ENCODE data around the gene MICALL1. TPM values are rescaled to one million over a fixed set of nuclear protein-coding genes. Genes with fewer than 3 reads are reported as not detected.

Gene MICALL1, protein sequence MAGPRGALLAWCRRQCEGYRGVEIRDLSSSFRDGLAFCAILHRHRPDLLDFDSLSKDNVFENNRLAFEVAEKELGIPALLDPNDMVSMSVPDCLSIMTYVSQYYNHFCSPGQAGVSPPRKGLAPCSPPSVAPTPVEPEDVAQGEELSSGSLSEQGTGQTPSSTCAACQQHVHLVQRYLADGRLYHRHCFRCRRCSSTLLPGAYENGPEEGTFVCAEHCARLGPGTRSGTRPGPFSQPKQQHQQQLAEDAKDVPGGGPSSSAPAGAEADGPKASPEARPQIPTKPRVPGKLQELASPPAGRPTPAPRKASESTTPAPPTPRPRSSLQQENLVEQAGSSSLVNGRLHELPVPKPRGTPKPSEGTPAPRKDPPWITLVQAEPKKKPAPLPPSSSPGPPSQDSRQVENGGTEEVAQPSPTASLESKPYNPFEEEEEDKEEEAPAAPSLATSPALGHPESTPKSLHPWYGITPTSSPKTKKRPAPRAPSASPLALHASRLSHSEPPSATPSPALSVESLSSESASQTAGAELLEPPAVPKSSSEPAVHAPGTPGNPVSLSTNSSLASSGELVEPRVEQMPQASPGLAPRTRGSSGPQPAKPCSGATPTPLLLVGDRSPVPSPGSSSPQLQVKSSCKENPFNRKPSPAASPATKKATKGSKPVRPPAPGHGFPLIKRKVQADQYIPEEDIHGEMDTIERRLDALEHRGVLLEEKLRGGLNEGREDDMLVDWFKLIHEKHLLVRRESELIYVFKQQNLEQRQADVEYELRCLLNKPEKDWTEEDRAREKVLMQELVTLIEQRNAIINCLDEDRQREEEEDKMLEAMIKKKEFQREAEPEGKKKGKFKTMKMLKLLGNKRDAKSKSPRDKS
- total RNA-seq = 43.9 TPM

DNA sequence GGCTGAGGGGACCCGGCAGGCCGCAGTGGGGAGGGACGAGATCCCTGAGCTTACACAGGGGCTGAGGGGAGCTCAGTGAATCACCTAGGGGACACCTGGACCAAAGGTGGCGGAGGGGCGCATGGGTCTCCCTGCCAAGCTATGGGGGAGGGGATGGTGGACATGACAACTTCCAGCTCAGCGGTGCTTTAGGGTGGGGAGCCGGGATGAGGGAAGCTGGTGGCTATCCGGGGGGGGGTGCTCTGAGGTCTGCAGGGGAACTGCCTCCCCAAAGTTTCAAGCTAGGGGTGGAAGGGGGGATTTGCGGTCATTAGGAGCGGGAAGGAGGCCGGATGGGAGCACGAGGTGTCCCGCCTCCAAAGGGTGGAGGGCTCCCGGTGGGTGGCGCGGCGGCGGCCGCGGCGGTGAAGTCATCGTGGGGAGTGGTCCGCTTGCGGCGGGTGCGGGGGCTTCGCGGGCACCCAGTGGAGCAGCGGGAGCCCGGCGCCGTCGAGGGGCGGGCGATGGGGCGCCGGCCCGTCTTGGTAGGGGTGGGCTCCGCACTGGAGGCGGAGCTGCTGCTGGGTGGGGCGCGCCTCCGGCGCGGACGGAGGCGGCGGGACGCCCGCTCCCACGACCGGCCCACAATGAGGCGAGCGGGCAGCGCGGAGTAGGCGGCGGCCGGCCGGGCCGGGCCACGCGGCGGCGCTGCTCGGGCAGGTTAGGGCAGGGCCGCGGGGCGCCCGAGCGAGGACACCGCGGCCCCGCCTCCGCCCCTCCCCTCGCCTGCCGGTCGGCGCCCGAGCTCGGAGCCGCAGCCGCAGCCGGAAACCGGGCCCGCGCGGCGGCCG, at the start of gene MICALL1:
Gene MICALL1 (plus strand): TSS at position 764 of the 830 bp plus-strand sequence. CDS start 126 bp downstream, outside the sequence.
- TF ChIP-seq, protein P1, sequence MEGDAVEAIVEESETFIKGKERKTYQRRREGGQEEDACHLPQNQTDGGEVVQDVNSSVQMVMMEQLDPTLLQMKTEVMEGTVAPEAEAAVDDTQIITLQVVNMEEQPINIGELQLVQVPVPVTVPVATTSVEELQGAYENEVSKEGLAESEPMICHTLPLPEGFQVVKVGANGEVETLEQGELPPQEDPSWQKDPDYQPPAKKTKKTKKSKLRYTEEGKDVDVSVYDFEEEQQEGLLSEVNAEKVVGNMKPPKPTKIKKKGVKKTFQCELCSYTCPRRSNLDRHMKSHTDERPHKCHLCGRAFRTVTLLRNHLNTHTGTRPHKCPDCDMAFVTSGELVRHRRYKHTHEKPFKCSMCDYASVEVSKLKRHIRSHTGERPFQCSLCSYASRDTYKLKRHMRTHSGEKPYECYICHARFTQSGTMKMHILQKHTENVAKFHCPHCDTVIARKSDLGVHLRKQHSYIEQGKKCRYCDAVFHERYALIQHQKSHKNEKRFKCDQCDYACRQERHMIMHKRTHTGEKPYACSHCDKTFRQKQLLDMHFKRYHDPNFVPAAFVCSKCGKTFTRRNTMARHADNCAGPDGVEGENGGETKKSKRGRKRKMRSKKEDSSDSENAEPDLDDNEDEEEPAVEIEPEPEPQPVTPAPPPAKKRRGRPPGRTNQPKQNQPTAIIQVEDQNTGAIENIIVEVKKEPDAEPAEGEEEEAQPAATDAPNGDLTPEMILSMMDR (IDR thresholded peaks at IDR 0.05) = peak in 1 of 3 experiments; percentile 39
- intact Hi-C loops (cut with DNase I) = loop anchor here (1.0 to 2.0 kb wide), 3 partner anchors 28 to 61 kb away; partner anchors contain the start of genes ANKRD54, C22orf23 and POLR2F
- peak in 1 of 2 donors; percentile 84 for DNase-seq (ENCODE audit: low spot score in 2 of 2)

DNA sequence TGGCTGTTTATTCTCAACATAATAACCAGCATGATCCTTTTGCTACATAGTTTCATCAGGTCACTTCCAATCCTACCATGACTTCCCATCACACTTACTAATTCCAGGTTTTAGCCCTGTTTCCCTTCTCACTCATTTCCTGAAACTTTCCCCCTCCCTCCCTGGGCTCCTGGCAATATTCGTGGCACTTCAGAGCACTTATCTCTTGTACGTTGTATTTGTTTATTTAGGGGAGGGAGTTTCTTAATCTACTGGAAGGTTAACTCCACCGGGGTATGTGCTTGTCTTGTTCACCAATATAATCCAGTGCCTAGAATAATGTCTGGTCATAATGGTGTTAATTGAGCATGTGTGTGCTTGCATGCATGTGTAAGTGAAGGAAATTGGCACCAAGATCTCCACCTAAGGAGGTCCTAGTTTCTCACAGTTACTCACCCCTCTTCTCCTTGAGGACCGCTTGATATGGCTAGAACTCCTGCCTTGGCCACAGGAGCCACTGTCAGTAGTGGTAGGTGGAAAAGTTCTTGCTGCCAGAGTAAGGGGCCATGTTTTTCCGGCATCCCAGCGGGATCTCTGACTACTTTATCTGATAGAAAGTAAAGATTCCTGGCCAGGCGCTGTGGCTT, 45.2 kb upstream of the MICALL1 start:
- TF ChIP-seq, protein P1 (IDR thresholded peaks at IDR 0.05) = no peak

More for the DNA sequence above, at the start of gene MICALL1:
- Histone ChIP-seq H3K36me3 (no peaks in the 10 kb centered on the region), H3K9me3 (no peaks in the 10 kb centered on the region), H3K4me1 (peaks cover 7 to 29% of the 10 kb centered on the region in 2 donors), H3K27ac (peak within 1 kb of the TSS; percentile 88 to 93), H3K4me3 (peak within 1 kb of the TSS; percentile 85 to 100), H3K27me3 (no peaks in the 10 kb centered on the region)

DNA sequence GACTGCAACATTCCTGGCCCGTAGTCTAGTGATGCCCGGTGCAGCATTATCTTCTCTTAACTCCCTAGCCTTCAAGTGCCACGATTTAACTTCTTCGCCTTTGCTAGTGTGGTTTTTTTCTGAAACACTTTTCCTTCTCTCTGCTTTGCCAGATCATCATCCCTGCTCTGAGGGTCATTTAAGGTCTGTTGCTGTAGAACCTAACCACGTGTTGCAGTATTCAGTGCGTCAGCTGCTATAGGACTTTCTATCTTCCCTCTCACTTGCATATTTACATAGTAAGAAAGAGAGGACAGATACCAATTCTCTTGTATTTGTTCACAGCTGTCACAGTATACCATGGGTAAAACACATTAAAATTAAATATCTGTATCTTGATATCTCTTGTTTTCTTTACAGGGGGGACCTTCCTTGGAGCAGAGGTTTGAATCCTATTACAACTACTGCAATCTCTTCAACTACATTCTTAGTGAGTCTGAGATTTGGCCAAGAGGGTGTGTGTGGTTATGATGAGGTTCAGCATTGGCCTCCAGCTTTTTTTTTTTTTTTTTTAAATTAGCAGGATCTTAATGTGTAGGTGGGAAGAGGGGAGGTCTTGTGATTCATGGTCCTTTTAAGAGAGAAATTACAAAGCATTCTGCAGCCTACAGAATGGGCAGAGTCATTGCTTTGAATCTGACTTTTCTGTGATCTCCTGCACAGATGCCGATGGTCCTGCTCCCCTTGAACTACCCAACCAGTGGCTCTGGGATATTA, 43.3 kb upstream of the MICALL1 start:
- Histone ChIP-seq H3K36me3 (peaks cover 61 to 91% of the 10 kb centered on the region in 2 donors), H3K4me3 (no peak overlapping the region), H3K27ac (no peak overlapping the region), H3K27me3 (no peaks in the 10 kb centered on the region), H3K4me1 (peaks cover 0 to 6% of the 10 kb centered on the region in 2 donors), H3K9me3 (no peaks in the 10 kb centered on the region)
- TF ChIP-seq, protein P1 (IDR thresholded peaks at IDR 0.05) = no peak
- intact Hi-C loops (cut with DNase I) = loop anchor here (1.0 kb wide), 1 partner anchor 45 kb away; no protein-coding TSS in a partner anchor
- no peak for DNase-seq (ENCODE audit: low spot score in 2 of 2)

More for the DNA sequence above, 45.2 kb upstream of the MICALL1 start:
- peaks cover 0 to 6% of the 10 kb centered on the region in 2 donors for H3K4me1 ChIP-seq
- no peak overlapping the region for H3K4me3 ChIP-seq
- H3K9me3 ChIP-seq = no peaks in the 10 kb centered on the region
- no peaks in the 10 kb centered on the region for H3K27me3 ChIP-seq
- H3K27ac ChIP-seq = no peak overlapping the region
- DNase-seq (ENCODE audit: low spot score in 2 of 2) = no peak
- intact Hi-C loops (cut with DNase I) = no loop called here
- peaks cover 72 to 93% of the 10 kb centered on the region in 2 donors for H3K36me3 ChIP-seq

DNA sequence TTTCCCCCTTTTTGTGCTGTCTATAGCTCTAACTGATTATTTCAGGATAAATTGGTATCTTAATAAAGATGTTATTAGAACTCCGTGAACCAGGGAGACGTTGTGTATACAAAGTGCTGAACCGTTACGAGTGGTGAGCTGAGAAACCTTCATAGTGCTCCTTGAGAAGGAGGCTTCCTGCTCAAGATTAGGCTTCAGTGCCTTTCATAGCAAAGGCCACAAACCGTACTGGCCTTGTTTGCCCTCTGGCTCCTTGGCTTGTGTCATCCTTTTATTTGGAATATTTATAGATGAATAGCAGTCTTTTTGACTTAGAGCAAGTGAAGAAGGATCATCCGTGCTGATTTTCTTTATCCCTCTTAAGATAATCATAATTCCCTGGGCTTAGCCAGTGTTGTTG, 40.6 kb upstream of the MICALL1 start:
- Histone ChIP-seq H3K27me3 (no peaks in the 10 kb centered on the region), H3K4me1 (no peaks in the 10 kb centered on the region), H3K27ac (no peak overlapping the region), H3K4me3 (no peak overlapping the region), H3K36me3 (peaks cover 69 to 87% of the 10 kb centered on the region in 2 donors), H3K9me3 (no peaks in the 10 kb centered on the region)
- intact Hi-C loops (cut with DNase I) = no loop called here
- no peak for DNase-seq (ENCODE audit: low spot score in 2 of 2)
- TF ChIP-seq, protein P1 (IDR thresholded peaks at IDR 0.05) = no peak

Measured in ascending aorta (tissue), 2 donors.